BLaER1 treated with 17β-estradiol and CSF1 and Interleukin-3, amounts not matched to agents 10 nM and 100 nM (cell line): ENCODE measurements around the gene ZACN.
A peak's percentile ranks its signal among the peaks of the same experiment; 100 is the strongest.

Experiments used
- H3K27ac ChIP-seq, 11 experiments: shearing (Covaris generic); formaldehyde crosslinking; 2 replicates each; pipeline ENCODE4 v1.8.1; 2022
- H3K27me3 ChIP-seq, 11 experiments: shearing (Covaris generic); formaldehyde crosslinking; 2 replicates each; pipeline ENCODE4 v1.8.1; 2022
- H3K36me3 ChIP-seq, 11 experiments: shearing (Covaris generic); formaldehyde crosslinking; 2 replicates each; pipeline ENCODE4 v1.8.1; 2022
- H3K4me1 ChIP-seq, 10 experiments: shearing (Covaris generic); formaldehyde crosslinking; 2 replicates each; pipeline ENCODE4 v1.8.1; 2022
- H3K4me2 ChIP-seq, 11 experiments: shearing (Covaris generic); formaldehyde crosslinking; 2 replicates each; pipeline ENCODE4 v1.8.1; 2022
- H3K4me3 ChIP-seq, 10 experiments: shearing (Covaris generic); formaldehyde crosslinking; 2 replicates each; pipeline ENCODE4 v1.8.1; 2022
- H3K9ac ChIP-seq, 11 experiments: shearing (Covaris generic); formaldehyde crosslinking; 2 replicates each; pipeline ENCODE4 v1.8.1; 2022
- H3K9me3 ChIP-seq, 11 experiments: shearing (Covaris generic); formaldehyde crosslinking; replicated peaks in 1 of 11; 2 replicates each; pipeline ENCODE4 v1.8.1; 2022
- H4K20me1 ChIP-seq, 11 experiments: shearing (Covaris generic); formaldehyde crosslinking; 2 replicates each; pipeline ENCODE4 v1.8.1; 2022
- Cebpa-rat ChIP-seq, 11 experiments: shearing (Covaris generic); IDR thresholded peaks; 2 replicates each; pipeline ENCODE4 v1.8.1; 2022

The ZACN gene

DNA sequence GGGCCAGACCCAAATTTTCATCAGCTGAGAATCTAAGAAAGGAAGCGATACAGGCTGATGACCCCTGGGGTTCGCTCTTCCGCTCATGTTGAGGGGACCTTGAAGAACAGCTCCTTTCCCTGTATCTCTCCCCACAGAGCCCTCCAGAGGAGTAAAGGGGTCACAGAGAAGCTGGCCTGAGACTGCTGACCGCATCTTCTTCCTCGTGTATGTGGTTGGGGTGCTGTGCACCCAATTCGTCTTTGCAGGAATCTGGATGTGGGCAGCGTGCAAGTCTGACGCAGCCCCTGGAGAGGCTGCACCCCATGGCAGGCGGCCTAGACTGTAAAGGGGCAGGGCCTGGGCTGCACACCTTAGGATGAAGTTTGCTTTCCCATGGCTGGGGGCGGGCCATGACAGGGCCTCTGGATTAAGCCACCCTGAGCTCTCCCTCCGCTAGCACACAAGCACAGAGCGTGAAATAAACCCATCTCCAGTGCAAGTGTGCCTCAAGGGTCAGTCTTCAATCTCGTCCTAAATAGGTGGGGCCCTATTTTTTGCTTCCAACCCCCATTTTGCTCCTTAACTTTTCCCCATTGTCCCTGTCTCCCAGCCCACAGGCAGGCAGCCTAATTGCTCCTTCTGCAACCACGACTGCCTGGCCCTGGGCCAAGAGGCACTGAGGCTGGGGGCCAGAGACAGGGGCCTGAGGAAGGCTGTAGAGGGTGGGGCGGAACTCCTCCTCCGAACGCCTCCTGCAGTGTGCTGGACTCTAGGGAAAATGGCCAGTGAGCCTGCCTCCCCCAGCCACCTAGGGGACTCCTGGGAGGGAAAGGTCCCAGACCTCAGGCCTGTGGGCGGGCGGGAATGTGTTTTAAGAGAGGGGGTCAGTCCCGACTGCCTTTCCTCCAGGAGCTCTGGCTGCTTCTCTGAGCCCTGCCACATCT lies 3.6 kb downstream of the ZACN start:
- H3K36me3 ChIP-seq = peaks cover 50 to 62% (median 55%) of the 10 kb centered on the region in 11 experiments

DNA sequence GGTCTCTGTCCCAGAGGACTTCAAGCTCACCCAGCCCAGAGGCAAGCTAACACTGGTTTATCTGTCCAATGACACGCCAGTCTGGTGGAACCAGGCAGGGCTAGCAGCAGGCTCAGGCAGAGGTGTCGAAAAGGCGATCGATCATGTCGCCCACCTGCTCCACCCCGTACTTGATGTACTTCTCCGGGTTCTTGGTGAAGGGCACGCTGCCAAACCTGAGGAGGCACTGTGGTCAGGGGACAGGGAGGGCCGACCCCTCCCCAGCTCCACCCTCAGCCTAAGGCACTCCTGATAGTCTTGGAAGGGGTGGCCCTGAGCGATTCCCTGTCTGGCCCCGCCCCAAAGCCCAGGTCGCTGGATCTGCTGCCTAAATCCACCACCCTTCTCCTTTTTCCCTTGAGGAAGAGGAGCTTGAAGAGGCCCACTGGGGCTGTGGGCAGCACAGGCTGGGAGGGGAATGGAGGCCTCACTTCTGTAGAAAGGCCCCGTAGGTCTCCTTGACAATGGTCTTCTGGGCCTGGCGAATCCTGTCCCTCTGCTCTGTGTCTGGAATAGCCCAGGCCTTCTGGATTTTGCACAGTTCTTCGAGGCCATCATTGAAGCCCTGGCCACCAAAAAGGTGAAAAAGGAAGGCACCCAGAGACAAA lies 4.7 kb downstream of the ZACN start:
- Histone ChIP-seq H3K27ac (no peak overlapping the region), H3K36me3 (peaks cover 60 to 73% (median 66%) of the 10 kb centered on the region in 11 experiments), H4K20me1 (peaks cover 0 to 78% (median 22%) of the 10 kb centered on the region in 11 experiments; a peak in 14 of 22 replicates), H3K9me3 (no peaks in the 10 kb centered on the region), H3K4me3 (no peak overlapping the region), H3K9ac (peak overlapping the region in 1 of 11 experiments; percentile 14; a peak in 2 of 22 replicates), H3K4me2 (no peak overlapping the region), H3K4me1 (peaks cover 20 to 26% (median 23%) of the 10 kb centered on the region in 10 experiments), H3K27me3 (peaks cover 15 to 25% (median 21%) of the 10 kb centered on the region in 11 experiments)
- TF ChIP-seq Cebpa-rat (IDR thresholded peaks at IDR 0.05) = no peak

More for the DNA sequence above, 3.6 kb downstream of the ZACN start:
- H3K4me1 ChIP-seq = peaks cover 31 to 37% (median 34%) of the 10 kb centered on the region in 10 experiments
- TF ChIP-seq Cebpa-rat (IDR thresholded peaks at IDR 0.05) = no peak
- no peak overlapping the region for H3K27ac ChIP-seq
- 0 out of 22 replicates have a peak overlapping the region, but pooled peaks of 1 of the 11 experiments have one; percentile 14 for H3K9ac ChIP-seq
- peaks cover 0 to 78% (median 22%) of the 10 kb centered on the region in 11 experiments; a peak in 14 of 22 replicates for H4K20me1 ChIP-seq
- H3K4me2 ChIP-seq = no peak overlapping the region
- H3K4me3 ChIP-seq = no peak overlapping the region
- peaks cover 25 to 36% (median 32%) of the 10 kb centered on the region in 11 experiments for H3K27me3 ChIP-seq
- no peaks in the 10 kb centered on the region for H3K9me3 ChIP-seq

DNA sequence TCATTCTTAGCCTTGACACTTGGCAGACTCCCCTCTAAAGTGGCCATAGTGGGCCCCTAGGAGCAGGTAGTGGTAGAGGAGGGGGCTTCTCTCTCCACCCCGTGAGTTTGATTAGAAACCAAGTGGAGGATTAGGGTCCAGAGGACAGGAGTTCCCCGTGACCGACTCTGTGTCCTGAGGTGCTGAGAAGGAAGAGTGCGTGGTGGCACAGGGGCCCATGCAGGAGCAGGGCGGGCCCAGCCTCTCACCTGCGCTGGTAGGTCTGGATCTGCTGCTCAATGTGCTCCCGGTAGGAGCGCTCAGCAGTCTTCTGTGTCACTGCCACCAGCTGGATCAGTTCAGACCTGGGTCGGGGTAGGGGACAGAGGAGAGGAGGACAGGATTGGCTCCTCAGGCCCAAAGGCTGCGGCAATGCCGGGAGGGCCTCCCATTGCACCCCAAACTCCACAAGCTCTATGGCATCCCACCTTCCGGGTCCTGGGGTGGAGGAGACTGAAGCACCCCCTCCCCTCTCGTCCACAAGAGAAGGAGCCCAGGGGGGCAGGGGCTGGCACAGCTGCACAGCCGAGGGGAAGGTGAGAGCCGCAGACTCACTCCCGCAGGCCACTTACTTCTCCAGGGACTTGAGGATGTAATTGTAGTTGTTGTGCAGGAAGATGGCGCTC lies 6.2 kb downstream of the ZACN start:
- no peaks in the 10 kb centered on the region for H3K9me3 ChIP-seq
- H4K20me1 ChIP-seq = peaks cover 0 to 73% (median 20%) of the 10 kb centered on the region in 11 experiments; a peak in 13 of 22 replicates
- H3K27ac ChIP-seq = no peak overlapping the region
- H3K4me1 ChIP-seq = peaks cover 5 to 11% (median 8%) of the 10 kb centered on the region in 10 experiments
- TF ChIP-seq Cebpa-rat (IDR thresholded peaks at IDR 0.05) = no peak
- H3K36me3 ChIP-seq = peaks cover 76 to 88% (median 81%) of the 10 kb centered on the region in 11 experiments
- H3K4me3 ChIP-seq = no peak overlapping the region
- no peak overlapping the region for H3K9ac ChIP-seq
- H3K4me2 ChIP-seq = no peak overlapping the region
- peaks cover 0 to 10% (median 5%) of the 10 kb centered on the region in 11 experiments; a peak in 17 of 22 replicates for H3K27me3 ChIP-seq

DNA sequence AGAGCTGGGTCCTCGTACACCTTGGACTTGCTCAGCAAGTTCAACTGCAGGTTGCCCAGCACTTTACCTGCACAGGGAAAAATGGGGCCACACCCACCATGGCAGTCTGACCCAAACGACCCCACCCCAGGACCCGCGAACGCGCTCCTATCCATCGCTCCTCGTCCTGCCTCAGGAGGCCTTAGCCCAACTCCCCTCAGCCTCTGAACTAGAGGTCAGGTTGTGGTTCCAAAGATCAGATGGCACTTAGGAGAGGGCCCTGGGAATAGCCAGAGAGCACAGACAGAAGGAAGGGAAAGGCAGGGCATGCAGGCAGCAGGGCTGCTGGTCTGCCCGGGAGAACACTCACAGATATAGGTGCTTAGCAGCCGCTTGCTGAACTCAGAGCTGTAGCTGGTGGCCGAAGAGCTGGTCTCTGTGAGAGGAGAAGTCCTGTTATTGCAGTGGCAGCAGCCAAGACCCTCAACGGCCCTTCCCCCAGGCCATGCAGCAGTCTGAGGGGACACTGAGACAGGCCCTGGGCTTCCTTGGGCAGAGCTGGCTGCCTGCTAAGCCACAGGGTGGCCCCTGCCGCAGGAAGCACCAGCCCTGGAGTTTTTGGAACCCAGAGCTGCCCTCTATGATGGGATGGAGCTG lies 6.9 kb downstream of the ZACN start:
- Histone ChIP-seq H3K27ac (no peak overlapping the region), H3K9ac (no peak overlapping the region), H4K20me1 (peaks cover 0 to 70% (median 20%) of the 10 kb centered on the region in 11 experiments; a peak in 10 of 22 replicates), H3K4me1 (peaks cover 0 to 5% (median 1%) of the 10 kb centered on the region in 10 experiments; a peak in 9 of 20 replicates), H3K4me3 (no peak overlapping the region), H3K4me2 (no peak overlapping the region), H3K36me3 (peaks cover 82 to 95% (median 88%) of the 10 kb centered on the region in 11 experiments), H3K27me3 (peaks cover 0 to 4% (median 0%) of the 10 kb centered on the region in 11 experiments; a peak in 4 of 22 replicates), H3K9me3 (no peaks in the 10 kb centered on the region)
- TF ChIP-seq Cebpa-rat (IDR thresholded peaks at IDR 0.05) = no peak

DNA sequence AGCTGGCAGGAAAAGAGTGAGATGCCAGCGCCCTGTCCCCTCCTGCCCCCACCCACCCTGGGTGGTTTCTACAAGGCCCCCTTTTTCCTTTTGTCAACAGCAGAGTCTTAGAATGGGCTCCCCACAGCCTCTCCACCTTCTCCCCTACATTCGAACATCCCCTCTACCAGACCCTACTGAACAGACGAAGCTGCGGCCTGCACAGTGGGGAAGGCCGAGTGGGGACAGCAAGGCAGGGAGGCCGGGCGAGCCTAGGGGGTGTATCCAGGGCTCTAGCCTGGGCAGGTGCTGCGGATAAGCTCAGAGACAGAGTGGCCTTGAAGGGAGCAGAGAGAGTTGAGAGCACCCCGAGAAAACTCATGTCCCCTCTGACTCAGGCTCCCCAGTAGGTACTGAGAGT lies 7.4 kb downstream of the ZACN start:
- Histone ChIP-seq H3K4me1 (peaks cover 0 to 3% (median 2%) of the 10 kb centered on the region in 10 experiments; a peak in 15 of 20 replicates), H3K27me3 (no peaks in the 10 kb centered on the region), H3K4me3 (no peak overlapping the region), H3K27ac (no peak overlapping the region), H3K4me2 (no peak overlapping the region), H3K9me3 (no peaks in the 10 kb centered on the region), H3K9ac (no peak overlapping the region), H4K20me1 (peaks cover 0 to 70% (median 20%) of the 10 kb centered on the region in 11 experiments; a peak in 11 of 22 replicates), H3K36me3 (peaks cover 88 to 99% (median 93%) of the 10 kb centered on the region in 11 experiments)
- TF ChIP-seq Cebpa-rat (IDR thresholded peaks at IDR 0.05) = no peak

DNA sequence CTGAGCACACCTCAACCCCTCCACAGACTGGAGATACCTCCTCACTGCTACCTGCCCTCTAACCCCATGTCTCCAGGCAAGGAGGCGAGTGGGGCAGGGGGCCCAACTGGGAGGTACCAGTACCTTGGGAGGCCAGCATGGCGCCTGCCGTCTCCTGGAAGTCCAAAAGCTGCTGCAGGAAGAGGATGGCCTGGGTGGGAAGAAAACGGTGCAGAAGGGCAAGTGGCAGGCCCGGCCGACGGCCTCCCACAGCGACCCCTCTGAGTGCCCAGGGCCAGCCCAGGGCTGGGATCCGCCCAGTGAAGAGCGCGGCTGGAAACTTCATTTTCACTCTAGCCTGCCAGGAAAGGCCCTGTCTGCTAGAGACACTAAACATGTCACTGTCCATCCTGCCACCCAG lies 8.5 kb downstream of the ZACN start:
- H3K4me1 ChIP-seq = peaks cover 0 to 15% (median 14%) of the 10 kb centered on the region in 10 experiments; a peak in 17 of 20 replicates
- no peak overlapping the region for H3K4me2 ChIP-seq
- no peak for TF ChIP-seq Cebpa-rat (IDR thresholded peaks at IDR 0.05)
- H3K27ac ChIP-seq = no peak overlapping the region
- peaks cover 0 to 69% (median 17%) of the 10 kb centered on the region in 11 experiments; a peak in 13 of 22 replicates for H4K20me1 ChIP-seq
- no peaks in the 10 kb centered on the region for H3K27me3 ChIP-seq
- H3K9ac ChIP-seq = no peak overlapping the region; a peak in 2 of 22 replicates
- no peaks in the 10 kb centered on the region for H3K9me3 ChIP-seq
- H3K4me3 ChIP-seq = no peak overlapping the region
- H3K36me3 ChIP-seq = peaks cover 89 to 100% (median 99%) of the 10 kb centered on the region in 11 experiments

DNA sequence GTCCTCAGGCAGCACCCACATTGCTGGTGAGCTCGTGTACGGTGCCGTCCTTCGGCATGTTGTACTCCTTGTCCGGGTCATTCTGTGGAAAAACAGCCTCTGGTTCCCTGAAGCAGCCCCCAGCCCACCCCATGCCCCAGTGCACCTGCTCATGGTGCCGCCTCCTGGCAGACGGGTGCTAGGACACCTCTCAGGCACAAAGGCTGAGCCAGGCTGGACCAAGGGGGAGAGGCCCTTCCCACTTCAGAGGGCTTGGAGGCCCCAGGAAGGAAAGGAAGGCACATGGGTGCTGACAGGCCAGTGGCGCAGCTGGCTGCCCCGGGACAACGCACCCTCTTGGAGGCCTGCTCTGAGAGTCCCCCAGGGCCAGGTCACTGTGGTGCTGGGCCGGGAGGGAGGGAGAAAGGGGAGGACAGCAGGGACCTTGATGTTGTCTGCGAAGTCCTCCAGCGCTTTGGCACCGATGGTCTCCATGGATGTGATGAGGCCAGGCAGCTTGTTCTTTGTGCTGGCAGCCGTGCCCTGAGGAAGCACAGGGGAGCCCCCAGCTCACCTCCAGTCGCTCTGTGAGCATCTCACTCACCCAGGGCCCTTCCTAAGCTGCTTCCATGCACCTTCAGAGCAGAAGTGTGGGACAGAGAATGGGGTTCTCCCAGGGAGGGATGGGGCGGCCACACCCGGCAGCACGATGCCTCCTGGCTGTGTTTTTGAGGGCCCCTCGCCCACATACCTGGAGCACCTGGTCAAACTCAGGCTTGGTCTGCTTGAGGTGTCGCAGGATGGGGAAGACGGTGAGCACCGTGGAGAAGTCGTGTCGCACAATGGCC lies 9.3 kb downstream of the ZACN start:
- Histone ChIP-seq H3K9ac (peak overlapping the region in 2 of 11 experiments; percentile 3 to 11; a peak in 2 of 22 replicates), H3K27me3 (no peaks in the 10 kb centered on the region), H3K27ac (no peak overlapping the region), H3K4me3 (no peak overlapping the region), H3K36me3 (peaks cover 81 to 100% (median 97%) of the 10 kb centered on the region in 11 experiments), H3K4me2 (no peak overlapping the region), H4K20me1 (peaks cover 0 to 69% (median 17%) of the 10 kb centered on the region in 11 experiments; a peak in 14 of 22 replicates), H3K4me1 (peaks cover 0 to 22% (median 21%) of the 10 kb centered on the region in 10 experiments; a peak in 17 of 20 replicates), H3K9me3 (no peaks in the 10 kb centered on the region)
- TF ChIP-seq Cebpa-rat (IDR thresholded peaks at IDR 0.05) = no peak
